Astrocyte of the hippocampus (primary cell): ENCODE measurements around the gene P2RX3.
"Not testable (repeated sequence)": the region's sequence is repeated elsewhere in the genome, so short reads cannot be mapped to it uniquely, and the experiment has no call there.

Experiments used
- DNase-seq: peaks from one replicate; pipeline ENCODE4 v3.0.0; 2011; ENCODE audit warnings: low read depth, low spot score

Gene P2RX3

GRCh38 chr11:57348636-57349313, 10.6 kb downstream of the P2RX3 start:
- DNase-seq: no peak

- DNase-seq: peak; percentile 59
Measured at GRCh38 chr11:57349491-57350274, 11.5 kb downstream of the P2RX3 start.

GRCh38 chr11:57353036-57353435, 14.9 kb downstream of the P2RX3 start:
- DNase-seq: no peak

- DNase-seq: no peak
Measured at GRCh38 chr11:57353446-57353845, 15.3 kb downstream of the P2RX3 start.

- no peak for DNase-seq
Measured at GRCh38 chr11:57353852-57354251, 15.7 kb downstream of the P2RX3 start.

- DNase-seq: no peak
Measured at GRCh38 chr11:57354699-57355098, 16.5 kb downstream of the P2RX3 start.

- no peak for DNase-seq
Measured at GRCh38 chr11:57356268-57356667, 18.1 kb downstream of the P2RX3 start.

GRCh38 chr11:57357310-57357709, 19.2 kb downstream of the P2RX3 start:
- no peak for DNase-seq

GRCh38 chr11:57357856-57358255, 19.7 kb downstream of the P2RX3 start:
- DNase-seq: no peak

GRCh38 chr11:57358543-57358961, 20.4 kb downstream of the P2RX3 start:
- DNase-seq: no peak

- DNase-seq: no peak
Measured at GRCh38 chr11:57358991-57359390, 20.8 kb downstream of the P2RX3 start.

- DNase-seq: no peak
Measured at GRCh38 chr11:57359396-57359795, 21.2 kb downstream of the P2RX3 start.

- DNase-seq: peak; percentile 16
Measured at GRCh38 chr11:57359896-57360690, 21.9 kb downstream of the P2RX3 start.

GRCh38 chr11:57360991-57361390, 22.8 kb downstream of the P2RX3 start:
- DNase-seq: no peak

GRCh38 chr11:57361420-57361819, 23.3 kb downstream of the P2RX3 start:
- not testable (repeated sequence) for DNase-seq

GRCh38 chr11:57361926-57362325, 23.8 kb downstream of the P2RX3 start:
- DNase-seq: no peak

GRCh38 chr11:57363131-57364080, 25.3 kb downstream of the P2RX3 start:
- DNase-seq: no peak

GRCh38 chr11:57364851-57365660, 26.9 kb downstream of the P2RX3 start:
- no peak for DNase-seq

GRCh38 chr11:57368106-57368844, 30.1 kb downstream of the P2RX3 start:
- no peak for DNase-seq

GRCh38 chr11:57368845-57369232, 30.7 kb downstream of the P2RX3 start:
- no peak for DNase-seq
